MV-4-11 (cell line): Measurements from ENCODE around the gene SPATS2.
A peak's percentile ranks its signal among the peaks of the same experiment; 100 is the strongest.
"Not testable (repeated sequence)": the region's sequence is repeated elsewhere in the genome, so short reads cannot be mapped to it uniquely, and the experiment has no call there.

Experiments used
- DNase-seq: peaks from one replicate; lab custom pipeline; 2025; lab: John Stamatoyannopoulos, UW

The SPATS2 gene

DNA sequence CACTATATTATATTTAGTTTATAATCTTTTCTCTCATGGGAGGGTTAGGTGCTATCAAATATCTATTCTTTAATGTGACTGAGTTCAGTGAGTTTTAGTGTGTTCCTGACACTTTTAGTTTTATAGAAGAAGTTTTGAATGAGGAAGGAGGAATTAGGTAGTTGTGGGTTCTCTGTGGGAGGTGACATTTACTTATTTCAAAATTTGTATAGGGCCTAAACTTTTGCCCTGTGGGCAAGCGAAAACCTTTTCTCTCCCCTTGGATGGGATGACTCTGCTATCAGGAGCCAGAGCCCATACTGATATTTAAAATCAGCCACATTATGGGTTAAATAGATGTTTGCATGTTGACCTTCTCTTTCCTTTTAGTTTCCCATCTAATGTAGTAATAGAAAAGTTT is 43.6 kb downstream of the SPATS2 start:
- peak; percentile 39 for DNase-seq

- no peak for DNase-seq
Observed at GRCh38 chr12:49413010-49413409, 45.7 kb downstream of the SPATS2 start.

DNA sequence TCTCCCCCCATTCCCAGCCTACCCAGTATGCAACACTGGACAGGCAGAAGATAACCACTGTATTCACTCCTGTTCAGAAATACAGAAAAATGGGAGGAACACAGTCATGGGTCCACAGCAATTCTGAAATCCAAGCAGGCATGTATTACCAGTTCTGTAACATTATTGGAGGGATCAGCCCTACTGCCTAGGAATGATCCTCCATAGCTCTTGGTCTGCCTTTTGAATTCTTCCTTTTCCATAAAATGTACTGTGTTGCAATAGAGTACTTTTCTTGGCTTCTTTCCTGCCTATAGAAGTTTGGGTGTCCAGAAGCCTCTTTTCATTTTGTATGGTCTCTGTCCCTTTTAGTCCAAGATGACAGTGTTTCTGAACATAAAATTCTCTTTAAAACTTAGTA is 46.5 kb downstream of the SPATS2 start:
- DNase-seq, result no peak

GRCh38 chr12:49414364-49414763 is 47.1 kb downstream of the SPATS2 start:
- DNase-seq, result no peak

DNA sequence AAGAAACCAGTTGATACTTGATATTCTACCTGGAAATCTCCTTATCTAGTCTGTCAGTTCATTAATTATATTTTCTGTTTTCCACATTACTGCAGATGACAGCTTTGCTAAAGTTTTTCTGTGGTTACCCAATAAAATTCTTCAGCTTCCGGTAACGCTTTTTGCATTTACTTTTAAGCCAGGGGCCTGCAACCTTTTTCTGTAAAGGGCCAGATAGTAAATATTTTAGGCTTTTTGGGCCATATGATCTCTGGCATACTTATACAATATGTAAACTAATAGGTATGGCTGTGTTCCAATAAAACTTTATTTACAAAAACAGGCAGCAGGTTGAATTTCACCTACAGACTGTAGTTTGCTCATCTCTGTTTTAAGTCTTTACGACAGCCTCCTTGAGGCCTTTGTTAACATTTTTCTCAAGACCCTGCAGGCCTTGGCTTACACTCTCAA is 48.3 kb downstream of the SPATS2 start:
- DNase-seq, result no peak

DNA sequence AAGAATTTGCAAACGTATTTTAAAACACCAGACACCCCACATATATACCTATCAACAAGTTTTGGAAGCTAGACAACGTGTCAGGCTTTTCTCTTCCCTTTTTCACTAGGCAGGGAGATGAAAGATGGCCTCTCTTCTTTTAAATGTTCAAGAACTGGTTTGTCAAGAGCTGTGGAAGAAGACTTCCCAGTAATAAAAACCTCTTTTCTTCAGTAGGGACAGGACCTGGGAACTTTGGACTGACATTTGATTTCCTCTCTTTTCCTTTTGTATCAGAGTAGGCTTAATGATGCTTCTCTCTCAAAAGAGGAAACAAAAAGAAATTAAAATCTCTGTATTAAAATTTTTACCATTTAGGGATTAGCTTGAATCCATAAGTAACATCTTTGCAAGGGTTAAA is 49.6 kb downstream of the SPATS2 start:
- no peak for DNase-seq

DNA sequence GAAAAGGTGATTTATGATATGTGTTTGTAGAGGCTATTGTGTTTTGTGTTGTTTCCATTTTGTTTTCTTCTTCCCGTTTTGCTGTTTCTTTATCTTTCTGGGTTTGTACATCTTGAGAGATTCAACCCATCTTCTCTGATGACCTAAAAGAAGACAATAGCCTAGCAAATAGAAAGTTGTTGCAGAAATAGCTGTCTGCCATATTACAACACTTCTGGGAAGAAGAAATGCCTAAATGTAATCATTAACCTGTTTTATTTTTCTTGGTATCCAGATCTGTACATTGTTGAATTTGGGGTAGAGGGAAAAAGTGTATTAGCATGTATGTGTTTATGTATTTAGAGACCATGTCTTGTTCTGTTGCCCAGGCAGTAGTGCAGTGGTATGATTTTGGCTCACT is 50.3 kb downstream of the SPATS2 start:
- DNase-seq, result no peak

GRCh38 chr12:49420556-49420955 is 53.3 kb downstream of the SPATS2 start:
- no peak for DNase-seq

GRCh38 chr12:49422114-49422513 is 54.9 kb downstream of the SPATS2 start:
- no peak for DNase-seq

DNA sequence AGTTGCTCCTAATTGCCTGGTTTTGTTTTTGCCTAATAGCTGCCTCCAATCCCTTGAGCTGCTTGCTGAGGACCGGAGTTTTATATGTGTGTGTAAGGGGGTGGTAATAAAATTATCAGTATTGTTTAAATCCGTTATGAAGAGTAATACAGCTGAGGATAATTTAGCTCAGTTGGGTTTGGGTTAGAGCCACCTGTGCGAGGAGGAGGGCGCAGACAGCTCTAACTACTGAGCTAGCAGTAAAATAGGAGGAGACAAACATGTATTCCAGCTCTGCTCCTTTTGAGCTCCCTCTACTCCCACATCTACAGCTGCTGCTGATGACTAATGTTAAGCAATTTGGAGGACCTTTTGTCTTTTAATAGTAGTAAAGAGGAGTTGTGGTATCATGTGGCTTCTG is 61.5 kb downstream of the SPATS2 start:
- peak; percentile 79 for DNase-seq

- no peak for DNase-seq
Observed at GRCh38 chr12:49432616-49433015, 65.4 kb downstream of the SPATS2 start.

GRCh38 chr12:49436799-49437198 is 69.5 kb downstream of the SPATS2 start:
- DNase-seq, result not testable (repeated sequence)

GRCh38 chr12:49439042-49439441 is 71.8 kb downstream of the SPATS2 start:
- DNase-seq, result no peak

DNA sequence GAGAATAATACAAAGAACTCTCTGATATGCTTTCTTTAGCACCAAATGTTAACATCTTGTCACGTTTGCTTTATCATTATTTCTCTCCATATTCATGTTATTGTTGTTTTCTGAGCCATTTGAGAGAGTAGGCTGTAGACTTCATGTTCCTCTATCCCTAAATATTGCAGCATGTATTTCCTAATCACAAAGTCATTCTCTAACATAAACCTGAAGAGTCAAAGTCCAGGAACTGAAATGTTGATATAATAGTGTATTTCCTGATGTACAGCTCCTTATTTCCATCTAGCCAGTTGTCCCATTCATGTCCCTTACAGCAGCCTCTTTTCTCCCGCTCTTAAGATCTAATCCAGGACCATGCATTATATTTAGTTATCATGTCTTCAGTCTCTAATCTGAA is 72.8 kb downstream of the SPATS2 start:
- DNase-seq, result no peak

DNA sequence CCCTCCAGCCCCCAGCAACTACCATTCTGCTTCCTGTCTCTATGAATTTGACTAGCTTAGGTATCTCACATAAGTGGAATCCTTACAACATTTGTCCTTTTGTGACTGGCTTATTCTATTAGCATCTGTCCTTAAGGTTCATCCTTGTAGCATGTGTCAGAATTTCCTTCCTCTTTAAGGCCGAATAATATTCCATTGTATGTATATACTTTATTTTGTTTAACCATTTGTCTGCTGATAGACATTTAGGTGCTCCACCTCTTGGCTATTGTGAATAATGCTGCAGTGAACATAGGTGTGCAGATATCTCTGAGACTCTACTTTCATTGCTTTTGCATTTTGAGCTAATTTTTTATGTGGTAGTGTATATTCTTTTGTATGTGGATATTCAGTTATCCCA is 75.7 kb downstream of the SPATS2 start:
- DNase-seq, result no peak

GRCh38 chr12:49446571-49446970 is 79.3 kb downstream of the SPATS2 start:
- DNase-seq, result no peak

DNA sequence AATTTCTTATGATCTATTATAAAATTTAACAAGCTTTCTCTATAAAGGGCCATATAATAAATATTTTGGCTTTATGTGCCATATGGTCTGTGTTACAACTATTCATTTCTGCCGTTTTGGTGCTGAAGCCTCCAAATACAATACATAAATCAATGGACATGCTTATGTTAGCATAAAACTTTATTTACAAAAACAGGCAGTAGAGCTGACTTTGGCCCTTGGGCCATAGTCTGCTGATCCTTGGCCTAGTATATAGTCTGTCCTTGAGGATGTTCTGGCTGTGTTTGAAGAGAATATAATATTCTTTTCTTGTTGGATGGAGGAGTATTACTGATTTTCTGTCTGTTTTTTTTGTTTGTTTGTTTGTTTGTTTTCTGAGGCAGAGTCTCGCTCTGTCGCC is 81.6 kb downstream of the SPATS2 start:
- no peak for DNase-seq

DNA sequence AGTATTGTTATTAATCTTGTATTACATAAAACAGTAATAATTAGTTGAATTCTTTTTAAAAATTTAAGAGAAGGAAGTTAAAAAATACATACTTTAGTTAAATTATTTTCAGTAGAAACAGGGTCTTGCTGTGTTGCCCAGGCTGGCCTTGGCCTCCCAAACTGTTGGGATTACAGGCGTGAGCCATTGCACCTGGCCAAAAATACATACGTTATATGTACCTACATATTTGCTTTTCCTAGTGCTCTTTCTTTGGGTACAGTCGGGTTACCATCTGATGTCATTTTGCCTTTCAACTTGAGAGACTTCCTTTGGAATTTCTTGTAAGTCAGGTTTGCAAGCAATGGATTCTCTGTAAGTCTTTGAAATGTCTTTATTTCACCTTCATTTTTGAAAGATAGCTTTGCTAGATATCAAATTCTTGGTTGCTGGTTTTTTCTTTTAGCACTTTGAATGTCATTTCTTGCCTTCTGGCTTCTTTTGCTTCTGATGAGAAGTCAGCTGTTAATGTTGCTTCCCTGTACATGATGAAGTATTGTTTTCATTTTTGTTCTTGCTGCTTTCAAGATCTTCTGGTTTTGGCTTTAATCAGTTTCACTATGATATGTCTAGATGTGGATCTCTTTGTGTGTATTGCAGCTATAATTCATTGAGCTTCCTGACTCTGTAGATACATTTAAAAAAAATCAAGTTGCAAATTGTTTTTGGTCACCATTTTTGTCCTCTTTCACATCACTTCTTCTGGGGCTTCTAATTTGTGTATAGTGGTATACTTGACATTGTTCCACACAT is 84.4 kb downstream of the SPATS2 start:
- DNase-seq, result no peak

- DNase-seq, result no peak
Observed at GRCh38 chr12:49455501-49455900, 88.2 kb downstream of the SPATS2 start.

- DNase-seq, result no peak
Observed at GRCh38 chr12:49456131-49456679, 88.9 kb downstream of the SPATS2 start.

DNA sequence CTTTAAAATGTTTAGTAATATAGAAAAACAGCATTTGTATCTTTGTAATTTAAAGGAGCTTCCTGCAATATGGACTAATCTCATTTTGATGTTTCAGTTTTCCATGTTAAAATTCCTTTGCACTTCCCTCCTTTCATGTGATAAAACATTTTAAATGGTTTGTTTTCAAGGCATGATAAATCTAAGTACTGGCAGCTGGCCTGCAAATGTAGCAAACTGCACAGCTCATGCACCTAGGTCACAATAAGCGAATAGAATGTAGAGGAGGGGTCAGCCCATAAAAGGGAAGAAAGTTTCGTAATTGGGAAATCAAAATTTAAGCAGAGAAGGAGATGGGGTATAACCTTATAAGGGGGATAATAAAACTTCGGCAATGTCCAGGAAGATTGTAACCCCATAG is 91.6 kb downstream of the SPATS2 start:
- no peak for DNase-seq

- DNase-seq, result no peak
Observed at GRCh38 chr12:49461221-49461620, 94.0 kb downstream of the SPATS2 start.

DNA sequence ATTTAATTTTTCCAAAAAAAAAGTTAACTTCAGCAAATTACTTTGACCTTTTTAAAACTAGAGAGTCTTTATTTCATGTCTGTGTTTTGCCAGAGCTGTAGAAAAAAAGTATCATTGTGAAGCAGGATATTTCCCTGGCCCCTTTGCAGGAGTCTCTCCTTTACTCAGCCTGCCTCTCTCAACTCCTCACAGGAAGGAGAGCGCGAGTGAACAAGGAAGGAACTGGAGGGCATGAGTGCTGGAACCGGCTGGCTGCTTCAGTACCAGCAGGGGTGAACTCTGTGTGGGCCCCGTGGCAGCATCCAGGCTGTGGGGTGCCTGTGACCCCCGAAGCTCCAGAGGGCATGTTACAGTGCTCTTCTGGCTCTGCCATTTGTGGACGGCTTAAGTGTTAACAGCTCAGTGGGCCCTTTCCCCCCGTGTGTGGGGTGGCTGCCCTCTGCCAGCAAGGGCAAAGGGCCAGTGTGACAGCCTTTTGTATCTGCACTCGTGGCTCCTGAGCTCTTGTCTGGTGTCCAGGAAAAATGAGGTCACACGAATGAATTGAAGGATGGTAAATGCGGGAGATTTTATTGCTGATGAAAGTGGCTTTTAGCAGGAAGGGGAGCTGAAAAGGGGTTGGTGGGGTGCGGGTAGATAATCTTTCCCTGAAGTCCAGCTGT is 95.0 kb downstream of the SPATS2 start:
- DNase-seq, result no peak
